Left lung (tissue), 10 donors: ENCODE measurements around the gene FAM110A. TPM values are rescaled to one million over a fixed set of nuclear protein-coding genes. Genes with fewer than 3 reads are reported as not detected.

ENCODE experiments used
- ATAC-seq: fragments of 200-7000 bp; cut with Tn5 transposase; one replicate; pipeline ENCODE4 v1.9.1; 2020; ENCODE audit warnings: moderate library complexity
- DNase-seq, 4 donors: peaks; one replicate each; pipeline ENCODE4 v3.0.0-alpha.2; 2013 to 2020
- H3K27ac ChIP-seq, 2 donors: fragments of 200-600 bp; sonication (generic) in 1 of 2; one replicate each; pipeline versions ENCODE4 v1.5.0 to v1.8.0; 2020 to 2021
- H3K27me3 ChIP-seq, 2 donors: fragments of 200-600 bp; sonication (generic) in 1 of 2; one replicate each; pipeline versions ENCODE4 v1.5.0 to v1.8.0; 2020 to 2021
- H3K36me3 ChIP-seq, 2 donors: fragments of 200-600 bp; sonication (generic) in 1 of 2; one replicate each; pipeline versions ENCODE4 v1.5.0 to v1.8.0; 2020 to 2021
- H3K4me1 ChIP-seq, 2 donors: fragments of 200-600 bp; one replicate each; pipeline ENCODE4 v1.8.0; 2021
- H3K4me3 ChIP-seq, 2 donors: fragments of 200-600 bp; sonication (generic) in 1 of 2; one replicate each; pipeline versions ENCODE4 v1.5.0 to v1.8.0; 2020 to 2021; ENCODE audit warnings: mild to moderate bottlenecking in 1 of 2
- H3K9me3 ChIP-seq, 2 donors: fragments of 200-600 bp; sonication (generic) in 1 of 2; one replicate each; pipeline versions ENCODE4 v1.5.0 to v1.8.0; 2020 to 2021
- intact Hi-C, 2 donors: fragments of 100-400 bp; cut with DNase I; formaldehyde crosslinking; loops; one replicate each; pipeline versions ENCODE4 v1.11.2 to v1.14.2; 2022
- polyA plus RNA-seq, 6 donors: library from polyadenylated mRNA; unstranded; fragments of 120-200 nt; gene quantifications; one replicate each; pipeline ENCODE4 v1.2.1, GENCODE V29; 2013; ENCODE audit not compliant: insufficient read length in 6 of 6
- total RNA-seq, 2 donors: library from RNA; stranded (reverse); fragmentation: NEBNext Ultra II Directional; extraction: Animal tissue kit (Norgen Biotek cat#: 25700); gene quantifications; one replicate each; pipeline ENCODE4 v1.2.1, GENCODE V29; 2021
- TF ChIP-seq, protein P1 (sequence below), 2 donors: fragments of 200-600 bp; sonication (generic) in 1 of 2; IDR thresholded peaks; one replicate each; pipeline versions ENCODE4 v1.5.0 to v1.8.0; 2021; ENCODE audit warnings: antibody characterized with exemption in 2 of 2
- donor health status: DM: no; HTN: yes; CAD: no.
- donor health status: DM: no; HTN: no; CAD: no.

The FAM110A gene
- total and polyA plus RNA-seq, 8 donors, result 11.8 to 21.5 (median 13.4) TPM

DNA sequence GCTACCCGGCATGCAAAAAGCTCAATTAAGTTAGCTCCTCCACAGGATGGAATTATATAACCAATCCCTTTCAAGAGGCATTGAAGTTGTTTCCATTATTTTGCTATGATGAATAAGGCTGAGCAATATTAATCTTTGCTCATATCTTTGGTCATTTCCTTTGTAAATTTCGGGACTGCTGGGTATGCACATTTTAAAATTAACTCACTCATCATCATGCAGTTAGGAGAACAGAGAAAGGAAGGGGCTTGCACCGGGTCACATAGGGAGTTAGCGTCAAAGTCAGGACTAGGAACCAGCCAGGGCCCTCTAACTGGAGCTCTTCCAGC lies 430 bp upstream of the FAM110A start:
- H3K4me3 ChIP-seq, result peak overlapping the region; percentile 80 to 84
- intact Hi-C loops, result no loop called here
- H3K9me3 ChIP-seq, result no peaks in the 10 kb centered on the region
- DNase-seq, result no peak
- TF ChIP-seq, protein P1, sequence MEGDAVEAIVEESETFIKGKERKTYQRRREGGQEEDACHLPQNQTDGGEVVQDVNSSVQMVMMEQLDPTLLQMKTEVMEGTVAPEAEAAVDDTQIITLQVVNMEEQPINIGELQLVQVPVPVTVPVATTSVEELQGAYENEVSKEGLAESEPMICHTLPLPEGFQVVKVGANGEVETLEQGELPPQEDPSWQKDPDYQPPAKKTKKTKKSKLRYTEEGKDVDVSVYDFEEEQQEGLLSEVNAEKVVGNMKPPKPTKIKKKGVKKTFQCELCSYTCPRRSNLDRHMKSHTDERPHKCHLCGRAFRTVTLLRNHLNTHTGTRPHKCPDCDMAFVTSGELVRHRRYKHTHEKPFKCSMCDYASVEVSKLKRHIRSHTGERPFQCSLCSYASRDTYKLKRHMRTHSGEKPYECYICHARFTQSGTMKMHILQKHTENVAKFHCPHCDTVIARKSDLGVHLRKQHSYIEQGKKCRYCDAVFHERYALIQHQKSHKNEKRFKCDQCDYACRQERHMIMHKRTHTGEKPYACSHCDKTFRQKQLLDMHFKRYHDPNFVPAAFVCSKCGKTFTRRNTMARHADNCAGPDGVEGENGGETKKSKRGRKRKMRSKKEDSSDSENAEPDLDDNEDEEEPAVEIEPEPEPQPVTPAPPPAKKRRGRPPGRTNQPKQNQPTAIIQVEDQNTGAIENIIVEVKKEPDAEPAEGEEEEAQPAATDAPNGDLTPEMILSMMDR (IDR thresholded peaks at IDR 0.05), result no peak
- peaks cover 12 to 52% of the 10 kb centered on the region in 2 donors for H3K4me1 ChIP-seq
- H3K36me3 ChIP-seq, result no peaks in the 10 kb centered on the region
- ATAC-seq, result peak; percentile 10
- H3K27me3 ChIP-seq, result no peaks in the 10 kb centered on the region
- peak overlapping the region; percentile 88 to 94 for H3K27ac ChIP-seq

DNA sequence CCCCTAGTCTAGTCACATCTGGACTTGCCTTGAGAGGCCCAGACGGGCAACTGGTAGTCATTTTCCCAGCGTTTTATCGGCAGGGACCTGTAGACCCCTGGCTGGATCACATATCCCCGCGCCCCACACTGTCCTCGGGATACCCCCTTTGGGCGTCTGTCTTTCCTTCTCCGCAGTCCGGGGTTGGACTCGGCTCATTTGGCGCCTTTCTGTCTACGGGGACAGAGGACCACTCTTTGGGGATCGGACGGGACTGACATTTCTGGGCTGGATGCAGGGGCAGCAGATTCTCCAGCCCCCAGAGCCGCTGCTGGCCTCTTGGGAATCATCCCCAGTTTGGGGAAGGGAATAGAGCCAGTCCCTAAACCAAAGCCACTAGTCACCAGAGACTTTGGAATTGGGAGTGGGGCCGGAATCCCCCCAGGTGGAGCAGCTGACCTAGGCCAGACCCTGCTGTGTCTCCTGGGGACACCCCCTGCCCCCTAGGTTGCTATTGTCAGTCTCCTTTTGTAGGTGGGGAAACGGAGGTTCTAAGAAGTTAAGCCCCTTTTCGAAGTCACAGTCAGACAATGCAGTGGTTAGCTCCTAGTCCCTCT lies 734 bp downstream of the FAM110A start:
- Histone ChIP-seq H3K27ac (peak overlapping the region; percentile 88 to 94), H3K4me3 (peak overlapping the region; percentile 80 to 84), H3K9me3 (no peaks in the 10 kb centered on the region), H3K27me3 (no peaks in the 10 kb centered on the region), H3K36me3 (no peaks in the 10 kb centered on the region), H3K4me1 (peaks cover 12 to 53% of the 10 kb centered on the region in 2 donors)
- TF ChIP-seq, protein P1 (IDR thresholded peaks at IDR 0.05), result no peak
- intact Hi-C loops, result no loop called here
- ATAC-seq, result no peak
- peak in 1 of 4 donors; percentile 76 for DNase-seq

DNA sequence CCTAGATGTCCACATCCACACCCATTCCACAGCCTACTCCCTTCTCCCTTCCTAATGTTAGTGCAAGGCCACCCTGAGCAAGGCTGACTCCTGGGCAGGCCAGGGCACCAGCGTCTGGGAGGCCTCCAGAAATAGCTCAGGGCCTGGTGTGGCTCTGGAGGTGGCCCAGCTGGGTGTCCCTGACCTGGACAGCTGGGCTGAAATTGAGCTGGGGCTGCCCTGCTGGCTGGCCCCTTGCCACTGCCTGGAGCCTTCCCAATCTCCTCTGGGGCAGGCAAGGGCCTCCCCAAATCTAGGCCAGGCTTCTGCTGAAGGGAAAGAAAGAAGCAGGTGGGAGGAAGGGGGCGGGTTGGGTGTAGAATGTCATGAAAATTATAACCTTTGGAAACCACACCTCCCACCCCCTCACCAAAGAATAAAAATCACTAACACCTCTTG lies 2.1 kb downstream of the FAM110A start:
- no peak for DNase-seq
- intact Hi-C loops, result no loop called here
- no peaks in the 10 kb centered on the region for H3K9me3 ChIP-seq
- TF ChIP-seq, protein P1 (IDR thresholded peaks at IDR 0.05), result no peak
- no peaks in the 10 kb centered on the region for H3K27me3 ChIP-seq
- H3K36me3 ChIP-seq, result no peaks in the 10 kb centered on the region
- peak overlapping the region in 1 of 2 donors; percentile 77 for H3K27ac ChIP-seq
- H3K4me1 ChIP-seq, result peaks cover 12 to 53% of the 10 kb centered on the region in 2 donors
- H3K4me3 ChIP-seq, result no peak overlapping the region
- no peak for ATAC-seq

DNA sequence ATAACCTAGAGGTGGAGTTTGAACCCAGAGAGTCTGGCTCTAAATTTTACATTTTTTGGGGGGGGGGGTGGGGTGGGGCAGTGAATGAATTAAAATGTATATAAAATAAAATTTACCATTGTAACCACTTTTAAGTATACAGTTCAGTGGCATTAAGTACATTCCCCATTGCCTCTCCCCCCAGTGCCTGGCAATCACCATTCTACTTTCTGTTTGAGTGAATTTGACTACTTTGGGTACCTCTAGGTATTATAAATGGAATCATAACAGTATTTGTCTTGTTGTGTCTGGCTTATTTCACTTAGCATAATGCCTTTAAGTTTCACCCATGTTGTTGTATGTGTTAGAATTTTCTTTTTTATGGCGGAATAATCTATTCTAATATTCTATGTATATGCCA lies 2.7 kb downstream of the FAM110A start:
- H3K9me3 ChIP-seq, result no peaks in the 10 kb centered on the region
- ATAC-seq (no peak), DNase-seq (no peak)
- TF ChIP-seq, protein P1 (IDR thresholded peaks at IDR 0.05), result no peak
- intact Hi-C loops, result no loop called here
- H3K36me3 ChIP-seq, result no peaks in the 10 kb centered on the region
- no peak overlapping the region for H3K4me3 ChIP-seq
- H3K27ac ChIP-seq, result peak overlapping the region in 1 of 2 donors; percentile 77
- H3K27me3 ChIP-seq, result peaks cover 0 to 5% of the 10 kb centered on the region in 2 donors
- peaks cover 12 to 59% of the 10 kb centered on the region in 2 donors for H3K4me1 ChIP-seq

DNA sequence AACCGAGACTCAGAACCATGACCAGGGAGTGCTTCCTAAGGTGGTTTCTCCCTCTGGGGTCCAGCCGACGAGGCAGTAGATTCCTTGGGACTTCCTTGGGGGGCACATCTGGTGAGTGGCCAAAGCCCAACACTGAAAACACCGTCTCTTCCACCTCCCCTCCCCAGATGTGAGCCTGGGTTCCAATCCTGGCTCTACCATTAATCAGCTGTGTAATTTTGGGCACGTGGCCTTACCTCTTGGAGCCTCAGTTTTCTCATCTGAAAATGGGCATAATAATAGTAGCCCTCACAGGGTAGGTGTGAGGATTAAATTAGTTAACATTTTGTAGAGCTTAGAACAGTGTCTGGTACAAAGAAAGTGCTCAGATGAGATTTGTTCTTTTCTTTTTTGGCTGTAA lies 5.5 kb downstream of the FAM110A start:
- intact Hi-C loops, result no loop called here

More for the DNA sequence above, 5.5 kb downstream of the FAM110A start:
- Histone ChIP-seq H3K27me3 (peaks cover 0 to 20% of the 10 kb centered on the region in 2 donors), H3K4me3 (no peak overlapping the region), H3K36me3 (no peaks in the 10 kb centered on the region), H3K4me1 (peaks cover 18 to 74% of the 10 kb centered on the region in 2 donors), H3K27ac (no peak overlapping the region), H3K9me3 (no peaks in the 10 kb centered on the region)
- TF ChIP-seq, protein P1 (IDR thresholded peaks at IDR 0.05), result no peak
- no peak for ATAC-seq
- DNase-seq, result no peak
